ENCODE results near the gene KCNA1.

The KCNA1 gene

DNA sequence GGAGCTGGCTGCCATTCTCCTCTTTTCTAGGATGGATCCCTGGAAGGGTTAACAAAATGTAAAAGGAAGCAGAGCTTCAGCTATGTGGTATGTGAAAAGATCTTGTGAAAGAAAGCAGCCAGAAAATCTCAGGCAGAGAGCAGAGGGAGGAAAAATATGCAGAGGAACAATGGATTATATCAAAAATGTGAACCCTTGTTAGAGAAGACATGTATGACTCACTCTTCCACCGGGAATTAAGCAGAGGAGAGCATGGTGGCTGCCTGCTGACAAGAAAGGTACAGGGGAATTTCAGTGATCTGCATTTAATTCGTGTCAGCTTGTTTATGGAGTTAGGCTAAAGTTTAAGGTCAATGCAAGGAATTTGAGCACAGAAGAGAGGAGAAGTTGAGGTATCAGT, 46.3 kb downstream of the KCNA1 start:
- Histone ChIP-seq H3K27me3 (ENCODE audit: insufficient read depth, low read length) (peaks cover 6% of the 10 kb centered on the region), H2AFZ (ENCODE audit: low read length) (no peak overlapping the region), H3K9me3 (ENCODE audit: low read length) (no peaks in the 10 kb centered on the region), H3K79me2 (ENCODE audit: insufficient read depth, low read length) (no peaks in the 10 kb centered on the region), H3K36me3 (ENCODE audit: insufficient read depth, low read length) (no peaks in the 10 kb centered on the region), H3K4me2 (ENCODE audit: low read length) (no peak overlapping the region), H3K4me3 (ENCODE audit: low read depth, low read length, poor library complexity, severe bottlenecking) (no peak overlapping the region), H3K9ac (ENCODE audit: low read length) (no peak overlapping the region), H3K4me1 (ENCODE audit: insufficient read depth, low read length, severe bottlenecking) (no peaks in the 10 kb centered on the region), H3F3A (ENCODE audit: insufficient read depth, low read length) (no peaks in the 10 kb centered on the region), H3K27ac (ENCODE audit: low read depth, low read length, poor library complexity, severe bottlenecking) (no peak overlapping the region), H4K20me1 (ENCODE audit: insufficient read depth, low read length) (no peaks in the 10 kb centered on the region), H3K9me2 (ENCODE audit: low read depth, low read length) (no peaks in the 10 kb centered on the region)
- TF ChIP-seq, protein P1, sequence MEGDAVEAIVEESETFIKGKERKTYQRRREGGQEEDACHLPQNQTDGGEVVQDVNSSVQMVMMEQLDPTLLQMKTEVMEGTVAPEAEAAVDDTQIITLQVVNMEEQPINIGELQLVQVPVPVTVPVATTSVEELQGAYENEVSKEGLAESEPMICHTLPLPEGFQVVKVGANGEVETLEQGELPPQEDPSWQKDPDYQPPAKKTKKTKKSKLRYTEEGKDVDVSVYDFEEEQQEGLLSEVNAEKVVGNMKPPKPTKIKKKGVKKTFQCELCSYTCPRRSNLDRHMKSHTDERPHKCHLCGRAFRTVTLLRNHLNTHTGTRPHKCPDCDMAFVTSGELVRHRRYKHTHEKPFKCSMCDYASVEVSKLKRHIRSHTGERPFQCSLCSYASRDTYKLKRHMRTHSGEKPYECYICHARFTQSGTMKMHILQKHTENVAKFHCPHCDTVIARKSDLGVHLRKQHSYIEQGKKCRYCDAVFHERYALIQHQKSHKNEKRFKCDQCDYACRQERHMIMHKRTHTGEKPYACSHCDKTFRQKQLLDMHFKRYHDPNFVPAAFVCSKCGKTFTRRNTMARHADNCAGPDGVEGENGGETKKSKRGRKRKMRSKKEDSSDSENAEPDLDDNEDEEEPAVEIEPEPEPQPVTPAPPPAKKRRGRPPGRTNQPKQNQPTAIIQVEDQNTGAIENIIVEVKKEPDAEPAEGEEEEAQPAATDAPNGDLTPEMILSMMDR (IDR thresholded peaks at IDR 0.05; ENCODE audit: low read length) = no peak
- TF ChIP-seq EZH2 (IDR thresholded peaks at IDR 0.05; ENCODE audit: borderline replicate concordance, low read length) = no peak

DNA sequence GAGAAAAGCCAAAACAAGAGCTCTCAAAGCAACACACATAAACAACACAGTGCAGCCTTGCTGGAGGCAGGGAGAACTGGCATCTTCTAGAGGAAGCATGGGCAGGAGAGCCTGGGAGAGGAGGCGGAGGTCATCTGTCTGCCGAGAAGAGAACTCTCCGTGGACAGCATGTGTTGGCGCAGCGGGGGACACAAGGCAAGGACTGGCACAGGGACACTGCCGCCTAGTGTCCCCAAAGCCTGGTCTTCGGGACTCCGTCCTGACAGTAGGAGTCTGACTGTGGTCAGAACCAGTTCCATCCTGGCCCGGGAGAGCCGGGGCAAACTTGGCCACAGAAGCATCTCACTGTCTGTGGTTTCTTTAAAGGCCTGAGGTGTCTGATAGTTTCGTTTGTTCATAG, 47.3 kb downstream of the KCNA1 start:
- Histone ChIP-seq H3K4me2 (ENCODE audit: low read length) (no peak overlapping the region), H3K9ac (ENCODE audit: low read length) (no peak overlapping the region), H3K4me1 (ENCODE audit: insufficient read depth, low read length, severe bottlenecking) (no peaks in the 10 kb centered on the region), H3F3A (ENCODE audit: insufficient read depth, low read length) (no peaks in the 10 kb centered on the region), H3K27ac (ENCODE audit: low read depth, low read length, poor library complexity, severe bottlenecking) (no peak overlapping the region), H4K20me1 (ENCODE audit: insufficient read depth, low read length) (no peaks in the 10 kb centered on the region), H3K27me3 (ENCODE audit: insufficient read depth, low read length) (peaks cover 1% of the 10 kb centered on the region), H3K36me3 (ENCODE audit: insufficient read depth, low read length) (no peaks in the 10 kb centered on the region), H3K9me2 (ENCODE audit: low read depth, low read length) (no peaks in the 10 kb centered on the region), H2AFZ (ENCODE audit: low read length) (no peak overlapping the region), H3K9me3 (ENCODE audit: low read length) (no peaks in the 10 kb centered on the region), H3K4me3 (ENCODE audit: low read depth, low read length, poor library complexity, severe bottlenecking) (no peak overlapping the region), H3K79me2 (ENCODE audit: insufficient read depth, low read length) (no peaks in the 10 kb centered on the region)
- TF ChIP-seq, protein P1 (IDR thresholded peaks at IDR 0.05; ENCODE audit: low read length) = no peak

DNA sequence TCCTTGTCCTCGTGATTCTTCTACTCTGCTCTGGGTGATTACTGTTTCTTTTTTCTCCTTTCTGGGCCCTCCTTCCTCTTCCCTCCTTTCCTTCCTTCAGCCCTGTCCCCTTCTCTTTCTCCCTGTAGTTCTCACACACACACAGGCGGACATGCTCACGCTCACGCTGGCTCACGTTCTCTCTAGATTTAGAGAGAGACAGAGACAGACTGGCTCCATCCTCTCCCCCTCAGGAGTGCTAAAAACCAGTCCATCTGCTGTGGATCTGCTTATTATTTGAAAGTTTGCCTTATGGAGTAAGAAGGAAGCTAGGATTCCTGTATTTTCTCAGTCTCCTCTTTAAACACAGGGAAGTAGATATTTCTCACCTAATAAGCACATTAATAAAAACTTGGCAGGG, 48.1 kb downstream of the KCNA1 start:
- H4K20me1 ChIP-seq (ENCODE audit: insufficient read depth, low read length) = no peaks in the 10 kb centered on the region
- no peak overlapping the region for H3K27ac ChIP-seq (ENCODE audit: low read depth, low read length, poor library complexity, severe bottlenecking)
- H3K9ac ChIP-seq (ENCODE audit: low read length) = no peak overlapping the region
- H3K9me2 ChIP-seq (ENCODE audit: low read depth, low read length) = no peaks in the 10 kb centered on the region
- H3K36me3 ChIP-seq (ENCODE audit: insufficient read depth, low read length) = no peaks in the 10 kb centered on the region
- no peaks in the 10 kb centered on the region for H3F3A ChIP-seq (ENCODE audit: insufficient read depth, low read length)
- no peaks in the 10 kb centered on the region for H3K9me3 ChIP-seq (ENCODE audit: low read length)
- H3K79me2 ChIP-seq (ENCODE audit: insufficient read depth, low read length) = no peaks in the 10 kb centered on the region
- H2AFZ ChIP-seq (ENCODE audit: low read length) = no peak overlapping the region
- H3K4me3 ChIP-seq (ENCODE audit: low read depth, low read length, poor library complexity, severe bottlenecking) = no peak overlapping the region
- no peak overlapping the region for H3K4me2 ChIP-seq (ENCODE audit: low read length)
- TF ChIP-seq, protein P1 (IDR thresholded peaks at IDR 0.05; ENCODE audit: low read length) = no peak
- TF ChIP-seq EZH2 (IDR thresholded peaks at IDR 0.05; ENCODE audit: borderline replicate concordance, low read length) = no peak
- no peaks in the 10 kb centered on the region for H3K4me1 ChIP-seq (ENCODE audit: insufficient read depth, low read length, severe bottlenecking)
- H3K27me3 ChIP-seq (ENCODE audit: insufficient read depth, low read length) = no peaks in the 10 kb centered on the region; the same call in 1 of the 2 replicates

Measured in OCI-LY1 (cell line).